Stimulated activated CD4-positive, alpha-beta T cell treated with anti-CD3 and anti-CD28 coated beads, Interleukin-15, amount 100 ng/mL, for 24 hours (primary cell): ENCODE measurements around the gene VEGFB.
A peak's percentile ranks its signal among the peaks of the same experiment; 100 is the strongest.

Experiments used
- DNase-seq: peaks from one replicate; pipeline ENCODE4 v3.0.0-alpha.2; 2020

VEGFB gene

DNA sequence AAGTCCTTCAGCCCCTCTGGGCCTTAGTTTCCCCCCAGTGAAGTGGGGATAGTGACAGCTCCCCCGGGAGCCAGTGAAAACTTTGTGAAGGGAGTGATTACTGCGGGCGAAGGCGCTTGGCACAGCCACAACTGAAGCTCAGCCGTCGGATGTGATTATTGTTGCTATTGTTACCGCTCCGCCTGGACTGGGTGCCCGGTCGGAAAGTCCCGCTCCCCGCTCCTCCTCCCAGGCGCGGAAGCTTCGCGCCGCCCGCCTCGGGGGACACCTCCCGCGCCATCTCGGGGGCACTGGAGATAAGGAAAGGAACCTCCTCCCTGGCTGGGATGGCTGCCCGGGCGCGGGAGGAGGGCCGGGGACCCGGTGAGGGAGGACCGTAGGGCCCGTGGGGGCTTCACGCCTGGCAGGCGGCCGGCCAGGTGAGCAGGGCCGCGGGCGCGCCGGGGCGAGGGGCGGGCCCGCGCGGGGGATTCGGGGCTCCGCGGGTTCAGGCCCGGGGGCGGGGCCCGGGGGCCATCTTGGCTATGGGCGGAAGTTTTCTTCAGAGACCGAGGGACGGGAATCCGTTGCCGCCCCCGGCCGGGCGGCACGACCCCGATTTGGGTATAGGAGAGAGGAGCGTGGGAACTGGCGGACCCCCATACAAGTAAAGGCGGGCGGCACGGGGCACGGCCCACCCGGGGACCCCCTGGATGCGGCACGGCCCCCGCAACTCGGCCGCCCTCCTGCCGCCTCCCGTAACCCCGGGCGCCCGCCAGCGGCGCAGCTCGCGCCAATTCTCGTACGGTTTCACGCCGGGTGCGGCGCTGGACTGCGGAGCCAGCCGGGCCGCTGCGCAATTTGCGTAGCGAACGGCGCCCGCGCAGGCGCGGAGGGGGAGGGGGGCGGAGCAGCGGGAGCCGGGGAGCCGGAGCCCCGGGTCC lies 50.8 kb downstream of the VEGFB start, which contains the start of gene GPR137:
Gene GPR137, plus strand, starts transcription at position 887 of the 923 bp plus-strand sequence. CDS start 677 bp downstream, outside the sequence.
- DNase-seq = peak; percentile 93

DNA sequence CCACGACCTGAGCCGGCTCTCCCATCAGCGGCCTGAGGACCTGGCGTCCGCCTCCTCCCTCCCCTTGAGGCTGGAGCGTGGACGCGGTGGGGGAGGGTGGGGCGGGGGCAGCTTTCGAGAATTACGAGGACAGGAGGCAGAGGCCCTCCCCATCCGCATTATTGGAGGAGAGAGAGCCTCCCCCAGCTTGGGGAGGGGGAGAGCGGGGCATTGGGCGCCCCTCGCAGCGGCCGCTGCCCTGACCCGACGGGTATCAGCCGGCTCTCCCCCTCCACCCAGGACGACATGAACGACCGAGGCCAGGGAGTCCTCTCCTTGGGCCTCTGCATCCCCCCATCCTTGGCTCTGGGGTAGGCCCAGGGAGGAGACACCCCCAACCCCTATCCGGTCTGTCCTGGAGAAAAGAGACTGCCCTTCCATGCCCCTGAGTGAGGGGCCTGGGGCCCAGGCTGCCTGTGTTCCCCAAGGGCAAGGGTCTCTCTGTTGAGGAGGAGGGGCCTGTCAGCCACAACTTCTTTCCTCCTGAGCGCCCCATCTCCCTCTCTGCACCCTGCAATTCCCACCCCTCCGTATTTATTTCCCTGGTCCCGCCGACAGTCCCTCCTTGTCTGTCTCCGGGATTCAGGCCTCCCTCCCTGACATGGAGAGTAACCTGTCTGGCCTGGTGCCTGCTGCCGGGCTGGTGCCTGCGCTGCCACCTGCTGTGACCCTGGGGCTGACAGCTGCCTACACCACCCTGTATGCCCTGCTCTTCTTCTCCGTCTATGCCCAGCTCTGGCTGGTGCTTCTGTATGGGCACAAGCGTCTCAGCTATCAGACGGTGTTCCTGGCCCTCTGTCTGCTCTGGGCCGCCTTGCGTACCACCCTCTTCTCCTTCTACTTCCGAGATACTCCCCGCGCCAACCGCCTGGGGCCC lies 51.8 kb downstream of the VEGFB start:
- DNase-seq = no peak

DNA sequence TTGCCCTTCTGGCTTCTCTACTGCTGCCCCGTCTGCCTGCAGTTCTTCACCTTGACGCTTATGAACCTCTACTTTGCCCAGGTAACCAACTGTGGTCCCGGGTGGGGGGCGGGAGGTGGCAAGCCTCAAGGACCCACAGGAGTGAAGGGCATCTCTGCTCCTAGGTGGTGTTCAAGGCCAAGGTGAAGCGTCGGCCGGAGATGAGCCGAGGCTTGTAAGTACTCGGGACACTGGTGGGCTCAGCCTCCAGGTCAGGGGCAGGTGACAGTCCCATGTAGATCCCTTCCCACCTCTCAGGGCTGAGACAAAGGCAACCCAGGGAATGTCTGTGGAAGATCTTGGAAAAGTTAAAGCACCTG lies 52.4 kb downstream of the VEGFB start:
- DNase-seq = no peak

DNA sequence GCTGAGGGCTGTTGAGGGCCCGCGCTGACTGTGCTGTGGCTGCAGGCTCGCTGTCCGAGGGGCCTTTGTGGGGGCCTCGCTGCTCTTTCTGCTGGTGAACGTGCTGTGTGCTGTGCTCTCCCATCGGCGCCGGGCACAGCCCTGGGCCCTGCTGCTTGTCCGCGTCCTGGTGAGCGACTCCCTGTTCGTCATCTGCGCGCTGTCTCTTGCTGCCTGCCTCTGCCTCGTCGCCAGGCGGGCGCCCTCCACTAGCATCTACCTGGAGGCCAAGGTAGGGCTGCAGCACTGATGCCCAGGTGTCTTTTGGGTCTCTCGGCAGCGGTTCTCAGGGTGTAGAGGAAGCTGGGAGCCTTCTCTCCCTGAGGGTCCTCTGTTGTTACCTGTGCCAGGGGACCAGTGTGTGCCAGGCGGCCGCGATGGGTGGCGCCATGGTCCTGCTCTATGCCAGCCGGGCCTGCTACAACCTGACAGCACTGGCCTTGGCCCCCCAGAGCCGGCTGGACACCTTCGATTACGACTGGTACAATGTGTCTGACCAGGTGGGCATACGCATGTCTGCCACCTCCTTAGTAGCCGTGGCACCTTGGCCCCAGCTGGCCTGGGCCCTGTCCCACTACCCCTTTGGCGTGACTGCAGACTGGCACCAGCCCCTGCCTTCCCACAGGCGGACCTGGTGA lies 53.4 kb downstream of the VEGFB start:
- DNase-seq = no peak

DNA sequence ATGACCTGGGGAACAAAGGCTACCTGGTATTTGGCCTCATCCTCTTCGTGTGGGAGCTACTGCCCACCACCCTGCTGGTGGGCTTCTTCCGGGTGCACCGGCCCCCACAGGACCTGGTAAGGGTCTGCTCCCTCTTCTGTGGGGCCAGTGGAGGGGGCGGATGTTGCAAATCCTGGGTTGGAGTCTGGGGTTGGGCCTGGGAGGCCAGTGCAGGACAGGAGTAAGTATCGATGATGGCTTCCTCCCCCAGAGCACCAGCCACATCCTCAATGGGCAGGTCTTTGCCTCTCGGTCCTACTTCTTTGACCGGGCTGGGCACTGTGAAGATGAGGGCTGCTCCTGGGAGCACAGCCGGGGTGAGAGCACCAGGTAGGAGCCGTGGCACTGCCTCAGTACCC lies 54.0 kb downstream of the VEGFB start:
- no peak for DNase-seq
